NT2/D1 (cell line): ENCODE measurements around the gene MT1G.

Experiments used
- DNase-seq: peaks from one replicate; pipeline ENCODE4 v3.0.0-alpha.2; 2011; ENCODE audit warnings: low read depth, low spot score
- H3K27me3 ChIP-seq: 2 replicates; pipeline ENCODE4 v1.6.0; 2011; ENCODE audit warnings: mild to moderate bottlenecking; ENCODE audit not compliant: insufficient read length, insufficient read depth
- H3K36me3 ChIP-seq: 2 replicates; pipeline ENCODE4 v1.6.1; 2011; ENCODE audit warnings: mild to moderate bottlenecking, low read length, mixed read lengths; ENCODE audit not compliant: insufficient read depth, insufficient read length
- H3K4me1 ChIP-seq: 2 replicates; pipeline ENCODE4 v1.5.1; 2011; ENCODE audit not compliant: insufficient read depth, insufficient read length
- H3K4me3 ChIP-seq: 2 replicates; pipeline ENCODE4 v1.5.1; 2011; ENCODE audit warnings: low read depth; ENCODE audit not compliant: insufficient read length
- H3K9ac ChIP-seq: 2 replicates; pipeline ENCODE4 v1.6.0; 2011; ENCODE audit warnings: low read depth; ENCODE audit not compliant: insufficient read length
- H3K9me3 ChIP-seq: 2 replicates; pipeline ENCODE4 v1.5.1; 2011; ENCODE audit warnings: mild to moderate bottlenecking, low read length; ENCODE audit not compliant: insufficient read depth
- SUZ12 ChIP-seq: IDR thresholded peaks from 2 replicates; pipeline ENCODE4 v1.6.1; 2011; ENCODE audit not compliant: insufficient read length, insufficient read depth; ENCODE audit errors: extremely low read depth
- YY1 ChIP-seq: IDR thresholded peaks from 2 replicates; pipeline ENCODE4 v1.6.1; 2011; ENCODE audit not compliant: insufficient read length, insufficient read depth
- ZNF274 ChIP-seq: IDR thresholded peaks from 2 replicates; pipeline ENCODE4 v1.6.1; 2011; ENCODE audit warnings: mild to moderate bottlenecking, low read depth, low read length

MT1G gene

DNA sequence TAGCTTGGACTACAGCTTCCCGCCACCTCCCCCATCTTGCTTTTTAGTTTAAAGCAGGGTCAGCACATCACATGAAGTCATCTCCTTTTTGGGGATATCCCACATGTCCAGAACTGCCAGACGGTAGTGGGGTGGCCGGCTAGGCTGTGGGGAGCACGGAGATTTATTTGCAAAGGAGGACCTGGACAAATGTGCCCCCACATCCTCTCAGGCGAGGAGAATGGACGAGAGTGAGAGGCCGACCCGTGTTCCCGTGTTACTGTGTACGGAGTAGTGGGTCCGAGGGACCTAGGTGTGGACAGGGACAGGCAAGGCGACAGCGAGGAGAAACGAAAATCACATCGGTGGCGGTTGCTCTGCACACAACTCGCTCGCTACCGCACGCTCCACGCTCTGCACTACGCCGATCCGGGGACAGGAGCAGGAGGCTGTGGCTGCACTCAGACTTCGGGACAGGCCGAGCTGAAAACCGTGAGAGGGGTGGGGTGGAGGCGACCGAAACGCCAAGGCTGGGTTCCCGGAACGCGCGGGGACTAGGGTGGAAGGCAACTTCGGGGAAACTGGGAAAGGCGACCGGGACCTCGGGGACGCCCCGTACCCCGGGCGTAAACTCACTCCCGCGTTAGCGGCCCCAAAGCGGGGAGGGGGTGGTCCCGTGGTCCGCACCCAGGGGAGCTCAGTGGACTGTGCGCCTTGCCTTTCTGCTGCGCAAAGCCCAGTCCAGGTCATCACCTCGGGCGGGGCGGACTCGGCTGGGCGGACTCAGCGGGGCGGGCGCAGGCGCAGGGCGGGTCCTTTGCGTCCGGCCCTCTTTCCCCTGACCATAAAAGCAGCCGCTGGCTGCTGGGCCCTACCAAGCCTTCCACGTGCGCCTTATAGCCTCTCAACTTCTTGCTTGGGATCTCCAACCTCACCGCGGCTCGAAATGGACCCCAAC is 29.8 kb downstream of the MT1G start, which contains the start of gene MT1A:
MT1A (plus strand) TSS at position 853 of the 937 bp plus-strand sequence; CDS start at position 926, 73 bp downstream.
- H3K4me3 ChIP-seq: peak within 1 kb of the TSS; percentile 55
- H3K27me3 ChIP-seq: peaks cover 75% of the 10 kb centered on the region

DNA sequence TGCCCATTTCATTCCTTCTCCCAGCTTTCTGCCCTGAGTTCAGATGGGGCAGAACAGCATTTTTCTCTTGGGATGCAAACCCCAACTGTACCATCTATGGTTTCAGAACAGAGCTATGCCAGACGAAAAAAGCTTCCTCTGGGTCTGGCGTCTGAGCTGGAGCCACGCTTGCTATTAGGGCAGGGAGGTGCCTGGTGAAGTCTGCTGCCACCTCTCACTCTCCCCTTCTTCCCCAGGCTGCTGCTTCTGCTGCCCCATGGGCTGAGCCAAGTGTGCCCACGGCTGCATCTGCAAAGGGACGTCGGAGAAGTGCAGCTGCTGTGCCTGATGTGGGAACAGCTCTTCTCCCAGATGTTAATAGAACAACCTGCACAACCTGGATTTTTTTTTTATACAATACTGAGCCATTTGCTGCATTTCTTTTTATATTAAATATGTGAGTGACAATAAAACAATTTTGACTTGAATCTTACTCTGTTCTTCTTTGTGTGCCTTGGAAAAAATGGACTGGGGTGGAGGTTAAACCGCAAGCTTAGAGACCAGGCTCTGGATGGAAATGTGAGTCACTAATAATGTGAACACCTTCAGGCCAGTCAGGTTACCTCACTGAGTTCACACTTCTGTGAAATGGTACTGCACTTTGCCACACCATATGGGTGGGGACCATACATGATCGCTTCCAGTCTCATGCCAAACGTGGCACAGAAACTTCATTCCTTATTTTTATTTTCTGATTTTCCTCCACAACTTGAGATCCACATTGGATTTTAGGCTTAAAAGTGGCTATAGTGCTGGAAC is 31.1 kb downstream of the MT1G start:
- peaks cover 87% of the 10 kb centered on the region for H3K27me3 ChIP-seq

More for the DNA sequence above, 29.8 kb downstream of the MT1G start, which contains the start of gene MT1A:
- DNase-seq: no peak
- Histone ChIP-seq H3K9me3 (no peaks in the 10 kb centered on the region), H3K36me3 (no peaks in the 10 kb centered on the region), H3K4me1 (peaks cover 7% of the 10 kb centered on the region), H3K9ac (peak within 1 kb of the TSS; percentile 80)
- peak; percentile 85 for TF ChIP-seq SUZ12
- no peak for TF ChIP-seq ZNF274

DNA sequence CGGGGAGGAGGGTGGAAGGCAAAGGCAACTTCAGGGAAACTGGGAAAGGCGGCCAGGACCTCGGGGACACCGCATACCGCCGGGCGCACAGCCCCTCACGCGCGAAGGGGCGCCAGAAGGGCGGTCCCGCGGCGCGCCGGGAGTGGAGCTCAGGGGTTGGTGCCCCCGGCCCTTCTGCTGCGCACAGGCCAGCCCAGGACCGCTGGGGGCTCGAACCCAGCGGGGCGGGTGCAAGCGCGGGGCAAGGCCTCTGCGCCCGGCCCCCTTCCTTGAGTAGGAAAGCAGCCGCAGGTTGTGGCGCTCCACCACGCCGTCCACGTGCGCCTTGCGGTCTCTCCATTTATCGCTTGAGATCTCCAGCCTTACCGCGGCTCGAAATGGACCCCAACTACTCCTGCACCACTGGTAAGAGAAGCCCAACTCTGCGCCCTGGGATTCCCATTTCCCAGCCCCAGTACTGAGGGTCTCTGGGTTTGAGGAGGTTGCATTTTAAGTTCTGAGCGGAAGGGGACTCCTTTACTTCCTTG is 32.4 kb downstream of the MT1G start:
- Histone ChIP-seq H3K36me3 (no peaks in the 10 kb centered on the region), H3K4me1 (peaks cover 9% of the 10 kb centered on the region), H3K9me3 (no peaks in the 10 kb centered on the region), H3K9ac (peak overlapping the region; percentile 45), H3K4me3 (peak overlapping the region; percentile 29), H3K27me3 (peaks cover 100% of the 10 kb centered on the region)
- peak; percentile 93 for TF ChIP-seq SUZ12
- TF ChIP-seq ZNF274: no peak
- no peak for DNase-seq

More for the DNA sequence above, 31.1 kb downstream of the MT1G start:
- H3K4me1 ChIP-seq: peaks cover 9% of the 10 kb centered on the region
- H3K9ac ChIP-seq: no peak overlapping the region
- H3K36me3 ChIP-seq: no peaks in the 10 kb centered on the region
- no peak overlapping the region for H3K4me3 ChIP-seq
- H3K9me3 ChIP-seq: no peaks in the 10 kb centered on the region
- TF ChIP-seq SUZ12 (no peak), ZNF274 (no peak), YY1 (no peak)
- DNase-seq: no peak

DNA sequence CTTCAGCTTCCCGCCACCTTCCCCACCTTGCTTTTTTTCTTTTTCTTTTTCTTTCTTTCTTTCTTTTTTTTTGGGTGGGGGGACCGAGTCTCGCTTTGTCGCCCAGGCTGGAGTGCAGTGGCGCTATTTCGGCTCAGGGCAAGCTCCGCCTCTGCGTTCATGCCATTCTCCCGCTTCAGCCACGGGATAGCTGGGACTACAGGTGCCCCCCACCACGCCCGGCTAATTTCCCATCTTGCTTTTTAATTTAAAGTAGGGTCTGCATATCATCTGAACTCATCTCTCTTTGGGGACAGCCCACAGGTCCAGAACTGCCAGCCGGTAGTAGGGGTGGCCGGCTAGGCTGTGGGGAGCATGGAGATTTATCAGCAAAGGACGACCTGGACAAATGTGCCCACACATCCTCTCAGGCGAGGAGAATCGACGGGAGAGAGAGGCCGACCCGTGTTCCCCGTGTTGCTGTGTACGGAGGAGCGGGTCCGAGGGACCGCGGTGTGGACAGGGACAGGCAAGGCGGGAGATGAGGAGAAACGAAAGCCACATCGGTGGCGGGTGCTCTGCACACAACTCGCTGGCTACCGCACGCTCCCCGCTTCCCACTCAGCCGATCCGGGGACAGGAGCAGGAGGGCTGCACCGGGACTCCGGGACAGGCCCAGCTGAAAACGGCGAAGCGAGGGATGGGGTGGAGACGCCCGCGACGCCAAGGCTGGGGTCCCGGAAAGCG is 33.0 kb downstream of the MT1G start:
- Histone ChIP-seq H3K36me3 (no peaks in the 10 kb centered on the region), H3K9me3 (no peaks in the 10 kb centered on the region), H3K27me3 (peaks cover 100% of the 10 kb centered on the region), H3K4me3 (peak overlapping the region; percentile 29), H3K4me1 (peaks cover 9% of the 10 kb centered on the region), H3K9ac (peak overlapping the region; percentile 45)
- TF ChIP-seq ZNF274: no peak
- TF ChIP-seq YY1: no peak
- no peak for TF ChIP-seq SUZ12
- no peak for DNase-seq

DNA sequence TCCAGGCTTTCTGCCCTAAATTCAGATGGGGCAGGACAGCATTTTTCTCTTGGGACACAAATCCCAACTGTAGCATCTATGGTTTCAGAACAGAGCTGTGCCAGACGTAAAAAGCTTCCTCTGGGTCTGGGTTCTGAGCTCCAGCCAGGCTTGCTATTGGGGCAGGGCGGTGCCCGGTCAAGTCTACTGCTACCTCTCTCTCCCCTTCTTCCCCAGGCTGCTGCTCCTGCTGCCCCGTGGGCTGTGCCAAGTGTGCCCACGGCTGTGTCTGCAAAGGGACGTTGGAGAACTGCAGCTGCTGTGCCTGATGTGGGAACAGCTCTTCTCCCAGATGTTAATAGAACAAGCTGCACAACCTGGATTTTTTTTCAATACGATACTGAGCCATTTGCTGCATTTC is 34.3 kb downstream of the MT1G start:
- peaks cover 96% of the 10 kb centered on the region for H3K27me3 ChIP-seq
- DNase-seq: no peak
- H3K4me3 ChIP-seq: no peak overlapping the region

DNA sequence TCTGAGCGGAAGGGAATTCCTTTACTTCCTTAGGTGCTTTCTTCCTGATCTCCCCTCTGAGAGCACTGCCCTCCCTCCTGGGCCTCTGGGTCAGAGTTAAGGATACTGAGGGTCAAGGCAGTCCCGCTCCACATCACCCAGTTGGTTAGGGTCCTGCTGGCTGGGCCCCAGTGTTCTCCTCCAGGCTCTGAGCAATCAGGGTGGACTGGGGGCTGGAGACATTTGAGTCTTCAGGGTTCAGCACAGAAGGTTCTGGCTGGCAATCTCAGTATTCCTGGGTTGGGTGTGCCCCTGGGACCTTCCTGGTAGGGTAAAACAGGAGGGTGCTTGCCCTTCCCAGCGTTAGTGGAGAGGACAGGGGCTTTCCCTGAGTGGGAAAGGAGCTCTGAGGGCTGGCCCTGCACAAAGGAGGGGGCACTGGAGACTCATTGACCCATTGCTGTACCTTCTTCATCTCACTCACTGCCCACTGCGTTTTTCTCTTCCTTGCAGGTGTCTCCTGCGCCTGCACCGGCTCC is 35.0 kb downstream of the MT1G start:
- peak overlapping the region; percentile 49 for H3K4me3 ChIP-seq
- peak overlapping the region; percentile 84 for H3K9ac ChIP-seq
- peaks cover 5% of the 10 kb centered on the region for H3K4me1 ChIP-seq
- no peaks in the 10 kb centered on the region for H3K36me3 ChIP-seq
- no peaks in the 10 kb centered on the region for H3K9me3 ChIP-seq
- TF ChIP-seq ZNF274: no peak
- TF ChIP-seq SUZ12: no peak
- no peak for TF ChIP-seq YY1
- H3K27me3 ChIP-seq: peaks cover 89% of the 10 kb centered on the region
- DNase-seq: no peak

More for the DNA sequence above, 34.3 kb downstream of the MT1G start:
- Histone ChIP-seq H3K4me1 (peaks cover 5% of the 10 kb centered on the region), H3K36me3 (no peaks in the 10 kb centered on the region), H3K9me3 (no peaks in the 10 kb centered on the region), H3K9ac (no peak overlapping the region)
- TF ChIP-seq YY1 (no peak), ZNF274 (no peak), SUZ12 (no peak)
